Posterior vena cava (tissue), 2 donors: ENCODE results near the gene HOXD9. TPM values are rescaled to one million over a fixed set of nuclear protein-coding genes. Genes with fewer than 3 reads are reported as not detected.

ENCODE experiments used
- DNase-seq: peaks from one replicate; pipeline ENCODE4 v3.0.0-alpha.2; 2020; ENCODE audit warnings: low spot score
- intact Hi-C, 2 donors: fragments of 100-400 bp; cut with DNase I; formaldehyde crosslinking; loops; one replicate each; pipeline versions ENCODE4 v1.14.1 to v1.14.2; 2022 to 2023
- total RNA-seq, 2 donors: library from RNA; stranded (reverse); fragmentation: NEBNext Ultra II Directional; extraction: Animal tissue kit (Norgen Biotek cat#: 25700); gene quantifications; one replicate each; pipeline ENCODE4 v1.2.1, GENCODE V29; 2021
- donor health status: DM: yes; HTN: yes; CAD: no.
- donor health status: DM: yes; HTN: yes; CAD: no.

Gene HOXD9
- total RNA-seq, 2 donors from 2014 or later = 7.9 to 12.0 TPM

GRCh38 chr2:176156807-176157498 lies 34.4 kb downstream of the HOXD9 start, which contains the start of gene HOXD3:
Gene HOXD3, plus strand, starts transcription at chr2:176157307. Its CDS starts 11,808 bp downstream, at chr2:176169115.
- intact Hi-C loops = no loop called here

DNA sequence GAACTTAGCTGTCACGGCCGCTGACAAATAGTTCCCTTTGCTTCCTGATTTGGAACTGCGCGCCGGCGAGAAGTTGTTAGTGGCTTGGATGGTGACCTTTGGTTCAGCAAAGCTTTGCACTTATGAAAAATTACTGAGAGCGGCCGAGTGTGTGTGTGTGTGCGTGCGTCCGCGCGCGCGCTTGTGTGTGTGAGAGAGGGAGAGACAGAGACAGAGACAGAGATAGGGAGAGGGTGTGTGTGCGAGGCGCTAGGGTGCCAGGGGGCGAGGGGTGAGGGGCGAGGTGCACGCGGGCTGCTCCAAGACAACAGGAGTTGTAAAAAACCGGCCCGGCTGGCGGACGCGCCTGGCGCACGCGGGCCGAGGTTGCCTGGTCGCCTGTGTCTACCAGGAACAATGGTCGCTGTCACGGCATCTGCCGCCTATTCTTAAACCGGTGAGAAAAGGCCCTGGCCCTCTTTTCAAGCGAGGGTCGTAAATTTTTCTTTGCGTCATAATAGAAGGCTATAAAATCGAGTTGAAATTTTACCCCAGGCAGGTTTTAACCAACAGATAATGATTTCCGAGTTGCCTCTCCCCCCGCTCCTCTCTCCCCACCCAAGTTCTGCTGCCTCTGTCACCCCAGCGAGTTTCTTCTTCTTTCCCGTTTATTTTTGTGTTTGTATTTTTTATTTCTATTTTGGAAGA lies 35.1 kb downstream of the HOXD9 start:
- no peak for DNase-seq
- intact Hi-C loops = no loop called here

More at GRCh38 chr2:176156807-176157498, 34.4 kb downstream of the HOXD9 start, which contains the start of gene HOXD3:
- DNase-seq = no peak

DNA sequence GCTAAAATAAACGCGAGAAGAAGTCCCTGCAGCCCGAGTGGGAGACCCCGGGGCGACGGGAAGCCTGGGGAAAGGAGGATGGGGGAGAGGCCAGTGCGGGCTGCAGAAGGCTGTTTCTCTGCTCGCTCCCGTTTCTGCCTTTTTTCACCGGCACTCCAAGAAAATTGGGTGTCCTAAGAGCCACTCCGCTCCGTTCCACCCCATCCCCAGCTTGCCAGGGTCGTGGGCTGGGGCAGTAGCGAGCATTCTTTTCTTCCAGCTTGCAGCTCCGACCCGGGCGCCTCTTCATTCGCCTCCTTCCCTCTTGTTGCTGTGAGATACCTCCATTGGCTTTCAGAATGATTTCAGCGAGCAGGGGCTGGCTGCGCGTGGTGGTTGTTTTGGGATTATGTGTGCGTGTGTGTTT lies 35.7 kb downstream of the HOXD9 start:
- DNase-seq = no peak
- intact Hi-C loops = no loop called here

DNA sequence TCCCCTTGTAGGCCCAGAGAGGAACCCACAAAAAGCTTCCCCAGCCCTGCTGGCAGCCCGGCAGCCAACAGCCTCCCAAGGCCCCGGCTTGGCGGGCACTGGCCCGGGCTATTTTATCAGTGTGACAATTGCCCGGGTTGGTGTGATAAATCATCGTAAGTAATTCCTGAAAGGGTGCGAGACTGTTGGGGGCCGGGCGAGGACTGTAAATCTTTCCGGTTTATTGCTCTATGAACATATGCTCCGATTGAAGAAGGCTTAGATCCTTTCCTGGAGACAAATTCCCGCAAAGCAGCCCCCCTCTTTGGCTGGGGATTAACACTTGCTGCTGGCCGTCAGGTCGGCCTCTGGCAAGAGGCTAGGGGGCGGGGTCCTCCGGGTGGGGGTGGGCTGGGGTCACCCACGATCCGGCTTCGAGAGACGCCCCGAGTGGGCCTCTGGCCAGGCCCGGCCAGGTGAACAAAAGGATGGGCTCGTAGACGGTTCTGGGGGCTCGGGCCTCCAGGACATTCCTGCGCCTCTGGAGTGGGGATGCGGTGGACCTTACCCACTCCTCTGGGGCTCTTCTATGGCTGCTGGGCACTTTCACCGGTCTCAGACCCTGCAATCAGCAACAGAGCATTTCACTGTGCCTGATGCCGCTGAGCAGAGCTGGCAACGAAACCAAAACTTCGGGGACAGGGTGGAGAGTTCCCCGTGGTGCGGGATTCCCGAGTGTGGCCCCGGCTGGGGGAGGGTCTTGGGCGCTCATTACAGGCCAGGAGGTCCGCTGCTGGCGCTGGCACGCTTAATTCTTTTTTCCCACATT lies 36.5 kb downstream of the HOXD9 start:
- intact Hi-C loops = no loop called here
- DNase-seq = no peak

- intact Hi-C loops = no loop called here
- DNase-seq = no peak
These were observed 37.2 kb downstream of the HOXD9 start for GRCh38 chr2:176159663-176160250.

- intact Hi-C loops = no loop called here
- DNase-seq = no peak
These were observed 37.9 kb downstream of the HOXD9 start for GRCh38 chr2:176160251-176160985.

DNA sequence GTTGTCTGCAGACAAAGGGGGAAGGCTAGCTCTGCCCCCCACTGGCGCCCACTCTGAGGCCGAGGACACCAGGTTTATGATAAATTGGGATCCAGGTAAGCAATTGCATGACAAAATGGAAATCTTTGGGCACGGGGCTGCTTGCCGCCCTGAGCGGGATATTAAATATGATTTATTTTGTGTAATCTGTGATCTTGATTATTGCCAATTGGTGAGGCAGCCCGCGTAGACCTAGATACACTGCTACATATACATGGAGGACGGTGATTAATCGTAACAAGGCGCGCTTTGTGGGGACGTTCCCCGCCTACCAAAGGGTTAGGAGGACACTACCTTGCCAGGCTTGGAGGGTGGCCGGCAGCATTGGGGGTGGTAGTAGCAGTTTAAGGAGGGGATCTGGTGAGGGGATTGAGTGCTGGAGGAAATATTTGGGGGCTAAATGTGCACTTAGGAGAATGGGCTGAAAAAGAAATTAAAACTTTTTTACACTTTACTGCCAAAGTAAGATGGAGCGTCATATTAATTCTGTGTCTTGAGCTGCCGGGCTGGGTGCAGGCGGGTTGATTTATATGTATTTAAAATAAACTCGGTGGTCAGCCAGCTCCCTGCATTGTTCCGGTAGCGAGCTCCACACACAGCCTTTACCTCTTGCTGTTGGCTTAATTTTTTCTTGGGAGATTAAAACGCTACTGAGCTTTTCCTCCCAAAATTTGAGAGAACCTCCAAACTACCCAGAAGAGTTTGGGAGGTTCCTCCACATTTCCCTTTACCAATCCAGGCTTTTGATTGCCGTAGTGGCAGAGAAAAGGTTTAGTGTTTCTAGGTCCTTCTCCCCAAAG lies 38.7 kb downstream of the HOXD9 start:
- intact Hi-C loops = no loop called here
- DNase-seq = no peak

GRCh38 chr2:176161825-176162626 lies 39.5 kb downstream of the HOXD9 start:
- intact Hi-C loops = no loop called here
- DNase-seq = no peak

DNA sequence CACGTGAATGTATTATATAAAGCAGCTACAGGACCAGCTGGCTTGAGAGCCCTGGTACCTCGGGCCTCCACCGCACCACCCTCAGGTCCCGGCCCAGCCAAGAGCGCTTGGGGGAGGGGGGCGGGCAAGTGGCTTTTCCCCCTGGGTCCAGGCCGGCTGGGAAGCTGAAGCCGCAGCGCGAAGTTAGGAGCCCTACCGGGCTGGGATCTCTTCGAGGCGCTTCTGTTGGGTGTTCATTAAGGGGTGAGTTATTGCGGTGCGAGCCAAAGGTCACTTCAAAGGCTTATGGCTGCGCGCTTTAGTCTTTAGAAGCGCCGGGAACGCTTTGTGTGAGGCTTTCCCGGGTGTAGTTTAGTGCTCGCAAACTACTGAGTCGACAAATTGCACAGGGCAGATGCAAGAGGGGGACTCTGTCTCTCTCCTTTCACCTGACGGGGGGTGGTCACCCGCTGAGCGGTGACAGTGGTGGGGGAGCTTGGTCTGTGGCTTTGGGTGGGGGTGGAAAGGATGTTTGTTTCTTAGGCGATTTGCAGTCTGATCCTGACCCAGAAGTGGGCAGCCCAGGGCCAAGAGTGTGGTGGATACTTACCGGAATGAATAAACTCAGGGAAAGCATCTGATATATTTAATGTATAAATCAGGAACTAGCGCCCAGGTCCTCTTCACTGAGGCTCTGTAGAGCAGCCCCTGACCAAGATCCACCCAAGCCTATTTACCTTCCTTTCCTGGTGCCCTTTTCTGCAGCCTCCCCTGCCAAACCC lies 40.6 kb downstream of the HOXD9 start:
- no peak for DNase-seq
- intact Hi-C loops = no loop called here

GRCh38 chr2:176163672-176164056 lies 41.1 kb downstream of the HOXD9 start:
- DNase-seq = no peak

DNA sequence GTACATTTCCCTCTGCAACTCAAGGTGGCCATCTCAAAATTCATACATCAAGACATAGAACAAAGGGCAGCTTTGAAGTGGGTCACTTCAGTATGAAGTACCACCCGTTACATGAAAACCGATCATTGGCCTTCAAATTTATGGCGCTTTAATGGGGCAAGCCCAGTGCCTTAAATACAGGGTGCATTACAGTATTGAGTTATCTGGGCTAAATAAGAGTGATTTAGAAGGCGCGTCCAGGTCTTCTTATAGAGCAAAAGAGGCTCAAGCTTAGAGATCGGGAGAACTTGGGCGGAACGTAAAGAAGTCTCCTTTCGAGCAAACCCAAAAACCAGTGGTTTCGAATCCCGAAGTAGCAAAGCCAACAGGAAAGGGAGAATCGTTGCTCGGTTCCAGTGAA lies 41.7 kb downstream of the HOXD9 start:
- DNase-seq = no peak
- intact Hi-C loops = no loop called here

More at GRCh38 chr2:176163672-176164056, 41.1 kb downstream of the HOXD9 start:
- intact Hi-C loops = no loop called here

GRCh38 chr2:176164611-176165369 lies 42.3 kb downstream of the HOXD9 start:
- no peak for DNase-seq
- intact Hi-C loops = no loop called here

GRCh38 chr2:176165370-176166050 lies 43.0 kb downstream of the HOXD9 start:
- no peak for DNase-seq
- intact Hi-C loops = no loop called here

GRCh38 chr2:176166272-176166671 lies 43.8 kb downstream of the HOXD9 start:
- intact Hi-C loops = no loop called here

DNA sequence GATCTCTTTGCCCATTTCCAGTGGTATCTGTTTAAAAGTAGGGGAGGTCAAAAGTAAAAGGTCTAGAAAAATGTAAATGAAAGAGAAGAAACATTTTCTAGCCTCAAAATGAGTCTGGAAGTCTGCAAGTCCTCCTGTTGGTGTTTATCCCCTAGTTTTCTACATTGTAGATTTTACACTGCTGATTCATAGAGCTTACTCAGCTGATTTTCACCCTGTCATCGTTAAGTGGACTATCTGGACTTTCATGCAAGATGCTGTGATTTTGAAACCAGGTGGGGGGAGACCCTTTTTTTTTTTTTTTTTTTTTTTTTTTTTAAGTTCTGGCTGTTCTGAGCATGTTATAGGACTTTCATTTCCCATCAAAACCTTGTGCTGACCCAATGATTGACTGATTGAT lies 44.9 kb downstream of the HOXD9 start:
- intact Hi-C loops = no loop called here
- DNase-seq = no peak

More at GRCh38 chr2:176166272-176166671, 43.8 kb downstream of the HOXD9 start:
- DNase-seq = no peak
